Caki2 (cell line): ENCODE measurements around the gene DKK3. TPM values are rescaled to one million over a fixed set of nuclear protein-coding genes. Genes with fewer than 3 reads are reported as not detected.

Source experiments
- DNase-seq: peaks from one replicate; pipeline ENCODE4 v3.0.0-alpha.2; 2015; ENCODE audit warnings: low read depth
- in situ Hi-C: cut with HindIII; loops from 2 replicates; pipeline ENCODE4 v1.10.0; 2016; ENCODE audit warnings: low sequenced_read_pairs, low pct_unique_long_range_greater_than_20kb, mixed read lengths
- total RNA-seq: library from RNA; depleted of rRNA; stranded (reverse); fragments of >200 nt; shearing (Covaris generic); gene quantifications from 2 replicates; pipeline ENCODE4 v1.2.3, GENCODE V29; 2014; ENCODE audit warnings: low replicate concordance; rRNA removed

Gene DKK3
- total RNA-seq, 1 experiment from 2014 or later, result 67.3 TPM

DNA sequence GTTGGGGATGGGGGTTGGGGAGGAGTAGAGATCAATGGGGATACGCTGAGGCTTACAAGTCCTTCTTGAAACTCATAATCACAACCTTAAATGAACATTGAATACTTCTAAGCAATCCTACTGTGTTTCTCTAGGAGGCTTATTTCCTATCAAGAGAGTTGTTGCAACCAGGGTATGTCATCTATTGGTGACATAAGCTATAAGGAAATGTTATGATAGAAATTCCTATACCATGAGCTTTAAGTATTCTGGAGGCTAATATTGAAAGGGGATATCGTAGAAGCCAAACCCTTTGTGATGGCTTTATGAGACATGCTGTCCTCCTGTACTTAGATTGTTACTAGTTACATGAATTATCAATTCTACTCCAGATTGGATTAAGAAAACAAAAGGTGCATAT lies 72.9 kb downstream of the DKK3 start:
- in situ Hi-C loops, result no loop called here
- DNase-seq, result no peak

GRCh38 chr11:11931461-11932055 lies 76.9 kb downstream of the DKK3 start:
- in situ Hi-C loops, result no loop called here

GRCh38 chr11:11929920-11930319 lies 78.5 kb downstream of the DKK3 start:
- DNase-seq, result no peak
- in situ Hi-C loops, result no loop called here

More at GRCh38 chr11:11931461-11932055, 76.9 kb downstream of the DKK3 start:
- peak; percentile 43 for DNase-seq

DNA sequence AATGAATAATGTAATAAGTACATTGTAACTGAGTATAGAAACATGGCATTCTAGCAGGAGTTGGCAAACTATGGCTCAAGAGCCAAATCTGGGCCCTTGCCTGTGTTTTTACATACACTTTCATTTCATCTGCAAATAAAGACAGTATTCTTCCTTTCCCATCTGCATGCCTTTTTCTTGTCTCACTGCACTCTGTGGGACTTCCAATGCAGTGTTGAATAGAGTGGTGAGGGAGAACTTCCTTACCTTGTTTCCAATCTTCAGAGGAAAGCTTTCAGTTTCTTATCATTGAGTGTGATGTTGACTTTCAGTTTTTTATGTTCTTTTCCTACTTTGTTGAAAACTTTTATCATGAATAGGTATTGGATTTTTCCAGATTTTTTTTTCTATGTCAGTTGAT lies 84.6 kb downstream of the DKK3 start:
- no peak for DNase-seq
- in situ Hi-C loops, result no loop called here

- in situ Hi-C loops, result no loop called here
- DNase-seq, result no peak
These were observed 91.4 kb downstream of the DKK3 start for GRCh38 chr11:11916981-11917399.

GRCh38 chr11:11915625-11916024 lies 92.8 kb downstream of the DKK3 start:
- in situ Hi-C loops, result no loop called here
- DNase-seq, result no peak

- DNase-seq, result no peak
- in situ Hi-C loops, result no loop called here
These were observed 95.0 kb downstream of the DKK3 start for GRCh38 chr11:11913395-11913794.

Other genes starting within 250 kb of the DKK3 start
- gene USP47, start 166.7 kb downstream of the DKK3 start, total RNA-seq, result 6.0 and 9.0 TPM in 2 replicates
- 54.2 and 69.9 TPM in 2 replicates for gene MICAL2, start 102.0 kb upstream of the DKK3 start, total RNA-seq